ENCODE measurements around the gene NDNF.

The NDNF gene

GRCh38 chr4:121070696-121071639, 1.4 kb downstream of the NDNF start:
- DNase-seq: no peak

GRCh38 chr4:121070274-121070673, 2.1 kb downstream of the NDNF start:
- DNase-seq: no peak

GRCh38 chr4:121069430-121069829, 2.9 kb downstream of the NDNF start:
- no peak for DNase-seq

GRCh38 chr4:121064482-121064881, 7.9 kb downstream of the NDNF start:
- no peak for DNase-seq

- DNase-seq: no peak
Measured at GRCh38 chr4:121062521-121062920, 9.8 kb downstream of the NDNF start.

- no peak for DNase-seq
Measured at GRCh38 chr4:121061861-121062260, 10.5 kb downstream of the NDNF start.

GRCh38 chr4:121061215-121061614, 11.1 kb downstream of the NDNF start:
- no peak for DNase-seq

- DNase-seq: no peak
Measured at GRCh38 chr4:121057466-121057922, 14.8 kb downstream of the NDNF start.

- DNase-seq: no peak
Measured at GRCh38 chr4:121056066-121056465, 16.3 kb downstream of the NDNF start.

GRCh38 chr4:121054373-121054772, 18.0 kb downstream of the NDNF start:
- DNase-seq: no peak

GRCh38 chr4:121053601-121054143, 18.7 kb downstream of the NDNF start:
- no peak for DNase-seq

GRCh38 chr4:121050300-121050699, 22.0 kb downstream of the NDNF start:
- DNase-seq: no peak

GRCh38 chr4:121049072-121049599, 23.2 kb downstream of the NDNF start:
- no peak for DNase-seq

- DNase-seq: no peak
Measured at GRCh38 chr4:121048165-121048564, 24.2 kb downstream of the NDNF start.

GRCh38 chr4:121041307-121042090, 30.8 kb downstream of the NDNF start:
- DNase-seq: no peak

- DNase-seq: no peak
Measured at GRCh38 chr4:121034017-121034416, 38.3 kb downstream of the NDNF start.

- DNase-seq: no peak
Measured at GRCh38 chr4:121030711-121031110, 41.6 kb downstream of the NDNF start.

GRCh38 chr4:121030131-121030530, 42.2 kb downstream of the NDNF start:
- no peak for DNase-seq

GRCh38 chr4:121026034-121026433, 46.3 kb downstream of the NDNF start:
- DNase-seq: no peak

GRCh38 chr4:121025540-121025939, 46.8 kb downstream of the NDNF start:
- no peak for DNase-seq

GRCh38 chr4:121018543-121018942, 53.8 kb downstream of the NDNF start:
- DNase-seq: no peak

- DNase-seq: no peak
Measured at GRCh38 chr4:121016611-121017010, 55.7 kb downstream of the NDNF start.

- no peak for DNase-seq
Measured at GRCh38 chr4:121015421-121015820, 56.9 kb downstream of the NDNF start.

Measured in NCI-H146 (cell line).